Right lobe of liver (tissue), 6 donors: ENCODE results near the gene UBE2E1. TPM values are rescaled to one million over a fixed set of nuclear protein-coding genes. Genes with fewer than 3 reads are reported as not detected.

Source experiments
- ATAC-seq, 4 donors: fragments of 200-7000 bp; cut with Tn5 transposase; one replicate each; pipeline ENCODE4 v1.9.1; 2020; ENCODE audit warnings: mild to moderate bottlenecking in 4 of 4, moderate library complexity in 4 of 4
- DNase-seq, 3 donors: peaks; one replicate each; pipeline ENCODE4 v3.0.0-alpha.2; 2020
- H3K27ac ChIP-seq, 3 donors: fragments of 200-600 bp; one replicate each; pipeline ENCODE4 v1.8.0; 2022
- H3K27me3 ChIP-seq, 2 donors: fragments of 200-600 bp; one replicate each; pipeline ENCODE4 v1.8.0; 2022
- H3K36me3 ChIP-seq, 4 donors: fragments of 200-600 bp; sonication (generic) in 1 of 4; one replicate each; pipeline versions ENCODE4 v1.5.1 to v1.8.0; 2017 to 2022; ENCODE audit warnings: control low read depth in 1 of 4
- H3K4me1 ChIP-seq, 4 donors: fragments of 200-600 bp; sonication (generic) in 1 of 4; one replicate each; pipeline versions ENCODE4 v1.5.1 to v1.8.0; 2017 to 2022; ENCODE audit warnings: control low read depth in 1 of 4
- H3K4me3 ChIP-seq, 3 donors: fragments of 200-600 bp; one replicate each; pipeline ENCODE4 v1.8.0; 2022
- H3K9me3 ChIP-seq, 4 donors: fragments of 200-600 bp; sonication (generic) in 1 of 4; one replicate each; pipeline versions ENCODE4 v1.5.1 to v1.8.0; 2017 to 2022; ENCODE audit warnings: control low read depth in 1 of 4
- POLR2A ChIP-seq: fragments of 450-650 bp; IDR thresholded peaks from one replicate; pipeline ENCODE4 v1.6.1; 2017; ENCODE audit warnings: antibody characterized with exemption, mild to moderate bottlenecking
- WGBS: methylation state at CpG from one replicate; pipeline ENCODE4 v1.1.6; 2018; ENCODE audit warnings: low coverage, low lambda C conversion rate; ENCODE audit not compliant: insufficient coverage; ENCODE audit errors: missing lambda C conversion rate; 5-methylcytosine and 5-hydroxymethylcytosine counted together
- intact Hi-C, 2 donors: fragments of 100-400 bp; cut with DNase I; formaldehyde crosslinking; loops; one replicate each; pipeline versions ENCODE4 v1.11.2 to v1.14.1; 2022
- total RNA-seq, 6 experiments: library from RNA; depleted of rRNA in 2 of 6; stranded (reverse); fragments of >200 nt in 2 of 6; fragmentation: NEBNext Ultra II Directional in 3 of 6; extraction: Animal tissue kit (Norgen Biotek cat#: 25700) in 3 of 6; gene quantifications; one replicate each; pipeline versions ENCODE4 v1.1.0 to v1.2.4, GENCODE V29; 2016 to 2023
- TF ChIP-seq, protein P1 (sequence below), 4 donors: fragments of 200-600 bp in 3 of 4; fragments of 450-650 bp in 1 of 4; IDR thresholded peaks; one replicate each; pipeline versions ENCODE4 v1.5.1 to v1.8.0; 2016 to 2022; ENCODE audit warnings: antibody characterized with exemption in 4 of 4, mild to moderate bottlenecking in 2 of 4
- donor health status: DM: no; HTN: yes; CAD: no.
- donor health status: DM: no; HTN: no; CAD: no.
- donor health status: DM: no; HTN: no; CAD: no.
- donor health status: DM: no; HTN: yes; CAD: no.
- donor health status: DM: no; HTN: yes; CAD: no.

UBE2E1 gene
- total RNA-seq, 6 experiments from 2014 or later = 20.8 to 40.4 (median 29.7) TPM

DNA sequence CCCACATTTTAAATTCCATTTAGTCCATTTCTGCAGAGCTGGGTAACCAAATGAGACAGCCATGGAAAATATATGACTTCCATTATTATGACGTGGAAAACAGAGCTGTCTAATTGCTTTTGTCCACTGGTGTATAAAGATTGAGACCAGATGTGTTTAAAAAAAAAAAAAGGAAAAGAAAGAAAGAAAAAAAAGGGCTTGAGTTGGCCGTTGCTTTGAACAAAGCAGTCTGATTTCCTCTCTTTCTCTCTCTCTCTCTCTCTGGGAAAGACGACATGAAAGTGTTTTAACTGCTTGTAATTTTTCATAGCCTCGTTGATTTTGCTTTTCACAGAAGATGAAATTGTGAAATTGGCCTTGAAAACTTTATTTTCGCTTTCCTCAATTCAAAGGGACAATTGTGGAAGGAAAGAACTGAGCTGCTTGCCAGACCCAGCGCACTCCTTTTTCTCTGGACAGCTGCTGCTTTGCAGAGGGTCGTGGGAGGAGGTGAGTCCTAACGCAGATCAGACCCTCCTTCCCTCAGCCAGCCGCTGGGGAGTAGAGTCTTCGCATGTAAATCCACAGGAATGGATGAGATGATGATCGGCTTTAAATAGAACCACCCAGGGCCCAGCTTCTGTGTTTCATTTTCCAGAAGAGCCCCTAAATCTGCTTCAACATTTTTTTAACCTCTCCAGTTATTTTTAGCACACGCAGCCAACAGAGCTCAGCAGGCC, 42.8 kb upstream of the UBE2E1 start:
- Histone ChIP-seq H3K4me3 (no peak overlapping the region), H3K36me3 (no peaks in the 10 kb centered on the region), H3K4me1 (no peaks in the 10 kb centered on the region), H3K27me3 (no peaks in the 10 kb centered on the region), H3K27ac (no peak overlapping the region), H3K9me3 (no peaks in the 10 kb centered on the region)
- no peak for TF ChIP-seq POLR2A
- TF ChIP-seq, protein P1, sequence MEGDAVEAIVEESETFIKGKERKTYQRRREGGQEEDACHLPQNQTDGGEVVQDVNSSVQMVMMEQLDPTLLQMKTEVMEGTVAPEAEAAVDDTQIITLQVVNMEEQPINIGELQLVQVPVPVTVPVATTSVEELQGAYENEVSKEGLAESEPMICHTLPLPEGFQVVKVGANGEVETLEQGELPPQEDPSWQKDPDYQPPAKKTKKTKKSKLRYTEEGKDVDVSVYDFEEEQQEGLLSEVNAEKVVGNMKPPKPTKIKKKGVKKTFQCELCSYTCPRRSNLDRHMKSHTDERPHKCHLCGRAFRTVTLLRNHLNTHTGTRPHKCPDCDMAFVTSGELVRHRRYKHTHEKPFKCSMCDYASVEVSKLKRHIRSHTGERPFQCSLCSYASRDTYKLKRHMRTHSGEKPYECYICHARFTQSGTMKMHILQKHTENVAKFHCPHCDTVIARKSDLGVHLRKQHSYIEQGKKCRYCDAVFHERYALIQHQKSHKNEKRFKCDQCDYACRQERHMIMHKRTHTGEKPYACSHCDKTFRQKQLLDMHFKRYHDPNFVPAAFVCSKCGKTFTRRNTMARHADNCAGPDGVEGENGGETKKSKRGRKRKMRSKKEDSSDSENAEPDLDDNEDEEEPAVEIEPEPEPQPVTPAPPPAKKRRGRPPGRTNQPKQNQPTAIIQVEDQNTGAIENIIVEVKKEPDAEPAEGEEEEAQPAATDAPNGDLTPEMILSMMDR (IDR thresholded peaks at IDR 0.05) = no peak
- 36% methylated on average over 11 of the region's 12 CpGs for WGBS
- DNase-seq (no peak), ATAC-seq (no peak)
- intact Hi-C loops = no loop called here

DNA sequence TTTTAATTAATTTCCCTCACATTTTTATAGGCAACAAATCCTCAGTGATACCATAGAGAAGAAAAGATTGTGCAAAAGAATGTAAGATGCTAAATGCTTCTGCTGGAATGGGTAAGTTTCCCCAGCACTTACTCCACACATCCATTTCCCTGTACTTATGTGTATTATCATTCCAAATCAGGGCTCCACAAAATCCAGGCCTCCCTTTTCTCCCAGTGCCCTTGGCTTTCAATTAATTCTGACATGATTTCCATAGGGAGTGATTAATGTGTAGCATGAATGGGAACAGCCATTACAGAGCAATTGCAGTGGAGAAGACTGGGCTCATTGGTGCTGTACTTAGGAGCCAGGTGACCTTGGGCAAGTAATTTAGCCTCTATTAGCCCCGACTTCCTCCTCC, 41.3 kb upstream of the UBE2E1 start:
- TF ChIP-seq, protein P1 (IDR thresholded peaks at IDR 0.05) = no peak
- no peak for TF ChIP-seq POLR2A
- H3K4me1 ChIP-seq = no peaks in the 10 kb centered on the region
- ATAC-seq (no peak), DNase-seq (no peak)
- H3K9me3 ChIP-seq = no peaks in the 10 kb centered on the region
- 40% methylated on average over 1 of the region's 1 CpG for WGBS
- intact Hi-C loops = no loop called here
- no peak overlapping the region for H3K4me3 ChIP-seq
- no peak overlapping the region for H3K27ac ChIP-seq
- H3K27me3 ChIP-seq = no peaks in the 10 kb centered on the region
- no peaks in the 10 kb centered on the region for H3K36me3 ChIP-seq

DNA sequence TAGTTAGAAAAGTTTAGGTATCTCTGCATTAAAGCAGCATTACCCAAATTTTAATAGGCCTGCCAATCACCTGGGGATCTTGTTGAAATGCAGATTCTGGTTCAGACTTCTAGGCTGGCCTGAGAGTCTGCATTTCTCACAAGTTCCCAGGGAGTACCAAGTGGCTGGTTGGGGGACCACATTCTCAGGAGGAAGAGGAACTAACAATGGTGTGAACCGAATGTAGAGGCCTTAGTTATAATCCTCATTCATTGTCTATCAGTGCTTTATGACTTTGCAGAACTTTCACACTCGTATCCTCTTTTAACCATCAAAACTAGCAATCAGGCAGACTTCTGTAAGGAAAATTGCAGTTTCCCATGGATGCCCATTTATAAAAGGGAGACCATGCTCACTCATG, 38.2 kb upstream of the UBE2E1 start:
- intact Hi-C loops = no loop called here
- 44% methylated on average over 2 of the region's 2 CpGs for WGBS

DNA sequence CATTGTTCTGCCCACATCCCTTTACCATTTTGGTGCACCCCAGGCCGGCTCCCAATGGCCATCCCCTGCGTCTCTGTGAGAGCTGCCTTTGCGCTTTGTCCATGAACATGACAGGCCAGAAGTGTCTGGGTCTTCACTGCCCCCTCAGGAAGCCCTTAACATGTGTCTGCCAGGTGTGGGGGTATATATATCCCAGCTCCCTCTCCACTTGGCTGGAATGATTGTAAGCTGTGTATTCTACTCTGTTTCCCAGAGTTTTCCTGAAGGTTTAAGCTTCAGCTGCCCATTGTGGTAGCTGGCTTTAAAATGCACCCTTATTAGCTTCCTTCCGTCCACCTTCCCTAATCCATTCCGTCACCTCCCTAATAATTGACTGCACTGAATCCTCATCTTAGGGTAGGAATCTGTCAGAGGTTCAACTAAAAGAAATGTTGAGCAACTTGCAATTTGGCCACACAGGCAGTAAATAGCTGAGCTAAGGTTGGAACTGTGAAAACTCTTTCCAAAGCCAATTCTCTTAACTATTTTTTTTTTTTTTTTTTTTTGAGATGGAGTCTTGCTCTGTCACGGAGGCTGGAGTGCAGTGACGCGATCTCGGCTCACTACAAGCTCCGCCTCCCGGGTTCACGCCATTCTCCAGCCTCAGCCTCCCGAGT, 30.4 kb upstream of the UBE2E1 start:
- DNase-seq = no peak
- Histone ChIP-seq H3K9me3 (no peaks in the 10 kb centered on the region), H3K4me1 (no peaks in the 10 kb centered on the region), H3K36me3 (no peaks in the 10 kb centered on the region), H3K4me3 (no peak overlapping the region), H3K27me3 (no peaks in the 10 kb centered on the region), H3K27ac (no peak overlapping the region)
- ATAC-seq = no peak
- intact Hi-C loops = no loop called here
- 86% methylated on average over 12 of the region's 13 CpGs for WGBS
- TF ChIP-seq, protein P1 (IDR thresholded peaks at IDR 0.05) = no peak
- no peak for TF ChIP-seq POLR2A

More for the DNA sequence above, 38.2 kb upstream of the UBE2E1 start:
- TF ChIP-seq, protein P1 (IDR thresholded peaks at IDR 0.05) = no peak
- no peak for TF ChIP-seq POLR2A
- DNase-seq (no peak), ATAC-seq (no peak)
- Histone ChIP-seq H3K27ac (no peak overlapping the region), H3K27me3 (no peaks in the 10 kb centered on the region), H3K9me3 (no peaks in the 10 kb centered on the region), H3K4me3 (no peak overlapping the region), H3K36me3 (no peaks in the 10 kb centered on the region), H3K4me1 (no peaks in the 10 kb centered on the region)
